GM10266 (cell line): ENCODE data around the gene IL27RA.

ENCODE experiments used
- DNase-seq: peaks from one replicate; pipeline ENCODE4 v3.0.0; 2012; ENCODE audit errors: extremely low spot score
- TF ChIP-seq, protein P1 (sequence below): IDR thresholded peaks from 2 replicates; pipeline ENCODE4 v1.5.1; 2012; ENCODE audit warnings: mild to moderate bottlenecking, low read depth; ENCODE audit not compliant: control insufficient read depth, insufficient read depth; ENCODE audit errors: missing control alignments

Gene IL27RA

DNA sequence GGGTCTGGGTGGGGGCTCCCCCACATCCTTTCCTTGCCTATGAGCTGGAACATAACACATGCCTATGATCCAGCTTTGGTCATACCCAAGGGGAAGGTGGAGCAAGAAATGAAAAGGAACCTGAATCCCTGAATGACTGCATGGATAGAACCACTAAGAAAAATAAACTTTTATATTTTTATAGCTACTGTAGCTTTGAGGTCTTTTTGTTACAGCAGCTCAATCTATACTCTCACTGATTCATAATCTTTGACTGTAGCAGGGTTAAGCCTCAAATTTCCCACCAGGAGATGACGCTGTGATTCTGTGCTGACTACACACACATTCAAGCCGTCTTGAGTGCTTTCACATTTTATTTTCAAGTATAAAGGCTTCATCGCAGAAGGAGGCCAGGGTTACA lies 21.5 kb downstream of the IL27RA start:
- TF ChIP-seq, protein P1, sequence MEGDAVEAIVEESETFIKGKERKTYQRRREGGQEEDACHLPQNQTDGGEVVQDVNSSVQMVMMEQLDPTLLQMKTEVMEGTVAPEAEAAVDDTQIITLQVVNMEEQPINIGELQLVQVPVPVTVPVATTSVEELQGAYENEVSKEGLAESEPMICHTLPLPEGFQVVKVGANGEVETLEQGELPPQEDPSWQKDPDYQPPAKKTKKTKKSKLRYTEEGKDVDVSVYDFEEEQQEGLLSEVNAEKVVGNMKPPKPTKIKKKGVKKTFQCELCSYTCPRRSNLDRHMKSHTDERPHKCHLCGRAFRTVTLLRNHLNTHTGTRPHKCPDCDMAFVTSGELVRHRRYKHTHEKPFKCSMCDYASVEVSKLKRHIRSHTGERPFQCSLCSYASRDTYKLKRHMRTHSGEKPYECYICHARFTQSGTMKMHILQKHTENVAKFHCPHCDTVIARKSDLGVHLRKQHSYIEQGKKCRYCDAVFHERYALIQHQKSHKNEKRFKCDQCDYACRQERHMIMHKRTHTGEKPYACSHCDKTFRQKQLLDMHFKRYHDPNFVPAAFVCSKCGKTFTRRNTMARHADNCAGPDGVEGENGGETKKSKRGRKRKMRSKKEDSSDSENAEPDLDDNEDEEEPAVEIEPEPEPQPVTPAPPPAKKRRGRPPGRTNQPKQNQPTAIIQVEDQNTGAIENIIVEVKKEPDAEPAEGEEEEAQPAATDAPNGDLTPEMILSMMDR, result no peak
- DNase-seq, result no peak

DNA sequence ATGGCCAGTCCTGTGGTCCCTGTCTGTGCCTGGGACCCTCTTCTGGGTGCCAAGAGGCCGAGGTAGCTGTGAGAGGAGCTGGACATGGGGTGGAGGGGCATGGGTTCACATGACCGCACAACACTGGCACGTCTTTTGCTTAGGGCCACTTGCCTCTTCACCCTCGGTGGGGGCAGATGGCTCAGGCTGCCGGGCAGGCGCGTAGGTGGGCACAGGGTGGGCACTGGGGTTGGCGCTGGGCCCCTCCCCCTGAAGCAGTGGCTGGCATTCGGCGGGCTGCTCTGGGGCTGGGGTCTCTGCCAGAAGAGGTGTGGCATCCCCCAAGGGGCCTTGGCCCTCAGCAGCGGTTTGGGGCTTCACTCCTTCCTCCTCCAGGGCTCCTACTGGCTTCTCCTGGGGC lies 21.9 kb downstream of the IL27RA start:
- DNase-seq, result no peak
- TF ChIP-seq, protein P1, result no peak

DNA sequence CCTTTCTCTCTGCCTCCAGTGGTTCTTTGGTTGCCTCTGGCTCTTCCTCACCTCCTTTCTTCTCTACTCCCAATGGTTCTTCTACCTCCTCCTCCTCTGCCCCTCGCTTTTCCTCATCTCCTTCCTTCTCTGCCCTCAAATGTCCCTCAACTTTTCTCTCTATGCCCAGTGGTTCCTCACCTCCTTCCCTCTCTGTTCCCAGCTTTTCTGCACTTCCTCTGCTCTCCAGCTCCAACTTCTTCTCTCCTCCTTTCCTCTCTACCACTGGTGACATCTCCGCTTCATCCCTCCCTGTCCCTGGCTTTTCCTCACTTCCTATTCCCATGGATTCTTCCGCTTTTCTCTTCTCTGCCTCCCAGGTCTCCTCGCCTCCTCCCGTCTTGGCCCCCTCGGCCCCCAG lies 22.5 kb downstream of the IL27RA start:
- no peak for DNase-seq
- TF ChIP-seq, protein P1, result no peak

DNA sequence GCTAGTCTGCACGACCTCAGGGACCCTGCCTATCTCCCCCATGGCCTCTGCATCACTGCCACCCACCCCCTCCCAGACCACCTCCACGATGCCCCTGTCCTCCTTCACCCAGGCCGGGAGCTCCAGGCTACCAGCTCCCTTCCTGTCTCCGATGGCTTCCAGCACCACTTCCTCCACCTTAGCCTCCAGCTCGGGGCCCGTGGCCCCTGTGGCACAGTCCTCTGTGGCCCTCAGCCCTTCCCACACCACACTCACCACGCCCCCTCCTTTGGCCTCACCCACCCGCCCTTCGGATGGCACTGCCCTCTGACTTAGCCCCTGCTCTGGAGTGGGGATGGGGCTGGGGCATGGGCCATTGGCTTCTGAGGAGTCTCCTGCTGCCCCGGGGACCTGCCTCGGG lies 23.2 kb downstream of the IL27RA start:
- DNase-seq, result no peak
- TF ChIP-seq, protein P1, result no peak

DNA sequence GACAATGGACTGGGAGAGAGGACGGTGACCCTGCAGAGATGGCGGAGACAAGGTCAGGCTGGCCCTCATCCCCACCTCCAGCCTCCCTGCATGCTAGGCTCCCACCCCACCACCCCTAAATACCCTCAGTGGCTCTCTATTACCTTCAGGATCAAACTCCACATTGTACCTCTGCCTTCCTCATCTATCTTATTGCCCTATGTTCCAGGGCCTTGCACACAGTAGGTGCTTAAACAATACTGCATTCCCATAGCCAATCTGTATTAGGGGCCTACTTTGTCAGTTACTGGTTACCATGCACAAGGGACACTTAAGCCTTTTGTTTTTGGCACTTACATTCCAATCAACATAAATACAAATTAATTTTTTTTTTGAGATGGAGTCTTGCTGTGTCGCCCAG lies 23.8 kb downstream of the IL27RA start:
- no peak for DNase-seq
- TF ChIP-seq, protein P1, result no peak

DNA sequence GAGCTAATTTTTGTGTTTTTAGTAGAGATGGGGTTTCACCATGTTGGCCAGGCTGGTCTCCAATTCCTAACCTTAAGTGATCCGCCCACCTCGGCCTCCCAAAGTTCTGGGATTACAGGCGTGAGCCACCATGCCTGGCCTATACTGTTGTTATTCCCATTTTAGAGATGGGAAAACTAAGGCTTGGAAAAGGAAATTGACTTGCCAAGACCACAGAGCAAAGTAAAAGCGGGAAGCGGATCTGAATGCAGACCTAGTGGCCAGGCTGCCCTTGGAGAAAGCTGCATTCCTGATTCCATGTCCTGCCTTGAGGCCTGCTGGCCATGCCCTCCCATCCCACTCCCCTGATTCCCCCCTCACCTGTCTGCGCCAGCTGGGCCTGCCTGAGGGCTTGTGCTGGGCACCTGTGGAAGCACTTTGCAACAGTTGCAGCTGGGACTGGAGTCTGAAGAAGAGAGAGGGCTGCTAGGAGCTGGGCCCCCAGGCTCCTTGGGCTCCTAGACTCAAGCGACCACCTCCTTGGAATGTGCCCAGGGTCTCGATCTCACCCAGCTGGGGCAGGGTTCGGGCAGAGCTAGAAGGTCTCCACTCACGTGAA lies 24.6 kb downstream of the IL27RA start:
- TF ChIP-seq, protein P1, result no peak
- no peak for DNase-seq

DNA sequence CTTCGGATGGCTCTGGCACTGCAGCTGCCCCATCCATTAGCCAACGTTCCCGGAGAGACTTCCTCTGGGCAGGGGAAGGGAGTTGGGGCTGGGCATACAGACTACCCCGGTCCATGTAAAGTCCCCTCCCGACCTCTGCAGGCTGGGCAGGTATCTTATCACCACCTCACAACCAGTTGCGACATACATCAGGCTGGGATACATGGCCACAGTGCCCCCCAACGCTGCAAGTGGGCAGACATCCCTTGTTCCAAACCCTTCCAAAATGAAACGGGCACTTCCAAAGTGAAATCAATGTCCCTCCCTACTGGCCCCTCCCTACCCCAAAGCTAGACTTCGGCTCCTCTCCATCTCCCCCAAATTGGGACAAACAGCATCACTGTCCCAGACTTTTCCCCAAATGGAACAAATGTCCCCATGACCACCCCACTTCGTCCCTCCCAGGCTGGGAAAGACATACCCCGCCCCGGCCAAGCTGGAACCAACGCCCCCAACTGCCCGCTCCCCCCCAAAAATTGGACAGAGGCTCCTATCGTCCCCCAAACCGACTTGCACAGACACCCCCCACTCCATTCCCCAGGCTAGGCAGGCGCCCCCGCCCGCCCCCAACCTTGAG lies 25.3 kb downstream of the IL27RA start:
- DNase-seq, result no peak
- TF ChIP-seq, protein P1, result no peak
